Naive B cell (primary cell): ENCODE measurements around the gene INSYN2B. TPM values are rescaled to one million over a fixed set of nuclear protein-coding genes. Genes with fewer than 3 reads are reported as not detected.

Source experiments
- ATAC-seq, 2 donors: fragments of 150-1000 bp; cut with Tn5 transposase; 2 replicates each; pipeline ENCODE4 v1.10.0; 2021; ENCODE audit warnings: low read depth in 2 of 2, mild to moderate bottlenecking in 2 of 2, moderate library complexity in 2 of 2
- DNase-seq: peaks from one replicate; pipeline ENCODE4 v3.0.0; 2022
- H3K27ac Mint-ChIP-seq, 6 donors: one replicate each; pipeline ENCODE4 v1.8.0; 2020 to 2022; ENCODE audit warnings: mild to moderate bottlenecking in 6 of 6, mixed read lengths in 6 of 6, moderate library complexity in 5 of 6, inconsistent platforms in 2 of 6
- H3K27me3 Mint-ChIP-seq, 3 donors: one replicate each; pipeline ENCODE4 v1.8.0; 2021 to 2022; ENCODE audit warnings: mixed read lengths in 3 of 3, mild to moderate bottlenecking in 1 of 3
- H3K36me3 Mint-ChIP-seq, 2 donors: one replicate each; pipeline ENCODE4 v1.8.0; 2020 to 2022; ENCODE audit warnings: mixed read lengths in 2 of 2, inconsistent platforms in 1 of 2, mild to moderate bottlenecking in 1 of 2
- H3K4me1 Mint-ChIP-seq, 3 donors: one replicate each; pipeline ENCODE4 v1.8.0; 2020 to 2022; ENCODE audit warnings: mixed read lengths in 3 of 3, inconsistent platforms in 1 of 3, mild to moderate bottlenecking in 1 of 3, moderate library complexity in 1 of 3
- H3K4me3 Mint-ChIP-seq, 8 donors: one replicate each; pipeline ENCODE4 v1.8.0; 2020 to 2022; ENCODE audit warnings: mild to moderate bottlenecking in 8 of 8, mixed read lengths in 8 of 8, moderate library complexity in 8 of 8, inconsistent platforms in 2 of 8
- H3K9me3 Mint-ChIP-seq, 7 donors: one replicate each; pipeline ENCODE4 v1.8.0; 2020 to 2022; ENCODE audit warnings: mixed read lengths in 7 of 7, mild to moderate bottlenecking in 5 of 7, inconsistent platforms in 2 of 7, moderate library complexity in 1 of 7
- polyA plus RNA-seq, 6 donors: library from polyadenylated mRNA; unstranded; fragments of 300-500 nt; fragmentation: Illumina TruSeq; gene quantifications; one replicate each; pipeline ENCODE4 v1.2.3, GENCODE V29; 2021; ENCODE audit warnings: low read depth in 6 of 6

INSYN2B gene
- polyA plus RNA-seq, 6 donors from 2014 or later: 0.32 to 0.77 (median 0.37) TPM; not detected in 3

DNA sequence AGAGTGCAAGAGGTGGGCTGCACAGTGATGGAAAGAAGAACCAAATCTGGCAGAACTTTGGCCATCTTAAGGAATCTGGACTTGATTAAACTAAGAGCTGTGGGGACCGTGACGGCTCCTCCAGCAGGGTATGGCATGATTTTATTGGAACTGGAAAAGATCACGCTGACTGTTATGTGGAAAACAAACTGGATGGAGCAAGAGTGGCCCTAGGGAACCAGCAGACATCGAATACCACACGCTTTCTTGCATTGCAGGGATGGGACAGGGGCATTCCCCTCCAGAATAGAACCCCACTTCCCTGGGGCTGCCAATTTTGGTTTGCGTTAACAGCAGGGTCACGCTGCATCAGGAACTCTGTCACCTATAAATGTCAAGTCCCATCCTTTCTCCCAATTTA is 38.8 kb downstream of the INSYN2B start:
- Mint-ChIP-seq H3K9me3 (no peaks in the 10 kb centered on the region), H3K4me3 (no peak overlapping the region), H3K36me3 (peaks cover 7 to 21% of the 10 kb centered on the region in 2 donors), H3K27me3 (no peaks in the 10 kb centered on the region), H3K27ac (peak overlapping the region in 1 of 6 donors; percentile 82), H3K4me1 (peaks cover 13 to 26% (median 18%) of the 10 kb centered on the region in 3 donors)
- no peak for ATAC-seq
- no peak for DNase-seq

DNA sequence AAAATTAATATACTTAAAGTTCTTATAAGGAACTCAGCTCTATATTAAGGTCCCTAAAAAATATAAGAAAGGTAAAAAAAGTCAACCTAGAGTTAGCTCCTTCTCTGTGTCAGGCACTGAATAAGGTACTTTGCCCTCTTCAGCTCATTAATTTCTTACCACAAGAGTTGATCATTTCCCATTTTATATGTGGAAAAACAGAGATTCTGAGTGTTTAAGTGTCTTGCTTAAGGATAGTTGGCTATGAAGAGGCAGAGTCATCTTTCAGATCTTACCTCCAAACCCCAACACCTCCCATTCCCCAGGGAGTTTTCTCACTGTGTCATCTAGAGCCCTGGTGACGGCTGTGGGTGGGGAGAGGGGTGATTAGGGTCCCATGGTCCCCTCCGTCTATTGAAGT is 40.6 kb downstream of the INSYN2B start:
- H3K27me3 Mint-ChIP-seq: no peaks in the 10 kb centered on the region
- H3K27ac Mint-ChIP-seq: no peak overlapping the region
- no peaks in the 10 kb centered on the region for H3K9me3 Mint-ChIP-seq
- H3K36me3 Mint-ChIP-seq: peaks cover 7 to 21% of the 10 kb centered on the region in 2 donors
- no peak overlapping the region for H3K4me3 Mint-ChIP-seq
- H3K4me1 Mint-ChIP-seq: peaks cover 19 to 29% (median 28%) of the 10 kb centered on the region in 3 donors
- no peak for DNase-seq
- no peak for ATAC-seq

DNA sequence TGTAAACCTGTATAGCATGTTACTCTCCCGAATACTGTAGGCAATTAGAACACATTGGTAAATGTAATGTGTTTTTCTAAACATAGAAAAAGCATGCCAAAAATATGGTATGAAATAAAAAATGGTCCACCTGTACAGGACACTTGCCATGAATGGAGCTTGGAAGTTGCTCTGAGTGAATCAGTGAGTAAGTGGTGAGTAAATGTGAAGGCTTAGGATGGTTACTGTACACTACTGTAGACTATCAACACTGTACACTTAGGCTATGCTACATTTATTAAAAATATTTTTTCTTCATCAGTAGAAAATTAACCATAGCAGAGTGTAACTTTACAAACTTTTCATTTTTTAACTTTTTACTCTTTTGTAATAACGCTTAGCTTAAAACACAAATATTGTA is 41.9 kb downstream of the INSYN2B start:
- H3K27me3 Mint-ChIP-seq: no peaks in the 10 kb centered on the region
- H3K4me1 Mint-ChIP-seq: peaks cover 23 to 36% (median 24%) of the 10 kb centered on the region in 3 donors
- H3K9me3 Mint-ChIP-seq: no peaks in the 10 kb centered on the region
- DNase-seq (no peak), ATAC-seq (no peak)
- H3K36me3 Mint-ChIP-seq: peaks cover 7 to 21% of the 10 kb centered on the region in 2 donors
- peak overlapping the region in 1 of 6 donors; percentile 29 for H3K27ac Mint-ChIP-seq
- H3K4me3 Mint-ChIP-seq: no peak overlapping the region

DNA sequence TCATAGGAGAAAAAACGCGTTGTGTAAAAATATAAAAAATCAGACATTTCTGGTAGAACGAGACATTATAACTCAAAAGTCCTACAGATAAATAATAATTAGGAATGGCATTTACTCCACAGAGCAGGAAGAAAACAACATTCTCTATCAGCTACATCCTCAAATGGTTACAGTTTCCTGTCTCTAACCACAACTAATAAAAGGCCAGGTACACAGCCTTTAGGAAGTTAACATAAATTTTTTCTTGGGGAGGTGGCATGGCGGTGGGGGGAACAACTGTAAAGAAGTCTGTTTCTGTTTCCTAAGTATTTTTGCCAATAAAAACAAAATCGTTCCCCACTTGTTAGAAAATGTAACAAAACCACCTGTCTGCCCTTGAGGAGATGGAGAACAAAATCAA is 44.5 kb downstream of the INSYN2B start:
- Mint-ChIP-seq H3K9me3 (no peaks in the 10 kb centered on the region), H3K4me3 (peak overlapping the region in 3 of 8 donors; percentile 0 to 22 (median 13)), H3K4me1 (peaks cover 33 to 52% (median 36%) of the 10 kb centered on the region in 3 donors), H3K27me3 (no peaks in the 10 kb centered on the region), H3K27ac (peak overlapping the region in 4 of 6 donors; percentile 11 to 92 (median 70)), H3K36me3 (peaks cover 15 to 22% of the 10 kb centered on the region in 2 donors)
- DNase-seq (no peak), ATAC-seq (no peak)

DNA sequence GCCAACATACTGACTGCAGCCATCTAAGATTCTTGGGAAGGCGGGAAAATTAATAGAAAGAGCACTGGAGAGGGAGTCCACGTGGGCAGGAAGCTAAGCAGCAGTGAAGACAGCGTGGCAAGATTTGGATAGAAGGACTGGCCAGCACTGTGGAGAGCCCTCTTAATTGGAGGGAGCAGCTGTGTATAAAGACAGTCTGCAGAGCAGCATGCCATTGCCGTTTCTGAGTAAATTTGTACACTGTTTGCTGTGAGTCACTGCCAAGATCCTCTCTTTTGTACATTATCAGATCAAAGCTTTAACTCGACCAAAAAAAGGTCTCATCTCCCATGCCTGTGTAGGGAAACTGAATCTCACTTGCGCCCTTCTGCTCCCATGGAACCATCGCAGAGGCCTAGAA is 45.3 kb downstream of the INSYN2B start:
- Mint-ChIP-seq H3K27me3 (no peaks in the 10 kb centered on the region), H3K9me3 (no peaks in the 10 kb centered on the region), H3K4me1 (peaks cover 33 to 53% (median 43%) of the 10 kb centered on the region in 3 donors), H3K4me3 (no peak overlapping the region), H3K27ac (peak overlapping the region in 5 of 6 donors; percentile 17 to 92 (median 75)), H3K36me3 (peaks cover 15 to 26% of the 10 kb centered on the region in 2 donors)
- DNase-seq (no peak), ATAC-seq (no peak)

DNA sequence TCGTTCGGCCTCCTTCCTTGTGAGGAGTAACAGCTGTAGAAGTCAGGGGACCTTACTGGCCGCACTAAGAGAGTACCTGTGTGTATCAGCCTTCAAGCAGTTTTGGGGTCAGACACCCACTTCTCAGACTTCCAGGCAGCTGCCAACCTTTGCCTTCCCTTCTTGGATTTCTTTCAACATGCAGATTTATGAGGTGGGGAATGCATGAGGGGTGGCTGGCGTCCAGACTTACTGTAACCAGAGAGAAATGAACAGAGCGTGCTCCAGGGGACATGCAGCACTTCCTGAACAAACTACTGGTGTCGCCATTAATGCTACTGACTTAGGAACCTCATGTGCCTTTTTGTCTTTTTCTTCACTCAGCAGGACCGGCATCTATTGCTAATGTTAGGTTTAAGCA is 46.7 kb downstream of the INSYN2B start:
- H3K4me3 Mint-ChIP-seq: no peak overlapping the region
- peaks cover 33 to 53% (median 43%) of the 10 kb centered on the region in 3 donors for H3K4me1 Mint-ChIP-seq
- DNase-seq (no peak), ATAC-seq (no peak)
- H3K27me3 Mint-ChIP-seq: no peaks in the 10 kb centered on the region
- peak overlapping the region in 2 of 6 donors; percentile 56 to 62 for H3K27ac Mint-ChIP-seq
- no peaks in the 10 kb centered on the region for H3K9me3 Mint-ChIP-seq
- H3K36me3 Mint-ChIP-seq: peaks cover 15 to 22% of the 10 kb centered on the region in 2 donors

DNA sequence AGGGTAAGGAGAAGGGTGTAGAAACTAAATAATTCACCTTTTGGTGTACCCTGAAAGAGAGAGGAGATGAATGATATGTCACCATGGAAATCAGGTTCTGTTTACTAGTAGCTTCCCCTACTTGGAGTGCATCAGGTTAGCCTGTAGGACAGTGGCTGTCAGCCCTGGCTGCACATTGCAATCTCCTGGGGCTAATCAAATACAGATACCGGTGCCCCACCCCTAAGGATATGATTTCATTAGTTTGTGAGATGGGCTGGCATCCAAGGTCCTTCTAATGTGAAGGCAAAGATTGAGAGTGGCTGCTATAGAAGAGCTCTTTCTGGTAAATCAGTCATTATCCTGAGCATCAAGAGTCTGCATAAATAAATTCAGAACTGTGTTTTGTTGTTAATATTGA is 47.2 kb downstream of the INSYN2B start:
- peaks cover 15 to 24% of the 10 kb centered on the region in 2 donors for H3K36me3 Mint-ChIP-seq
- H3K27me3 Mint-ChIP-seq: no peaks in the 10 kb centered on the region
- ATAC-seq (no peak), DNase-seq (no peak)
- H3K27ac Mint-ChIP-seq: peak overlapping the region in 5 of 6 donors; percentile 22 to 79 (median 39)
- H3K4me3 Mint-ChIP-seq: peak overlapping the region in 1 of 8 donors; percentile 23
- peaks cover 37 to 56% (median 47%) of the 10 kb centered on the region in 3 donors for H3K4me1 Mint-ChIP-seq
- H3K9me3 Mint-ChIP-seq: no peaks in the 10 kb centered on the region

DNA sequence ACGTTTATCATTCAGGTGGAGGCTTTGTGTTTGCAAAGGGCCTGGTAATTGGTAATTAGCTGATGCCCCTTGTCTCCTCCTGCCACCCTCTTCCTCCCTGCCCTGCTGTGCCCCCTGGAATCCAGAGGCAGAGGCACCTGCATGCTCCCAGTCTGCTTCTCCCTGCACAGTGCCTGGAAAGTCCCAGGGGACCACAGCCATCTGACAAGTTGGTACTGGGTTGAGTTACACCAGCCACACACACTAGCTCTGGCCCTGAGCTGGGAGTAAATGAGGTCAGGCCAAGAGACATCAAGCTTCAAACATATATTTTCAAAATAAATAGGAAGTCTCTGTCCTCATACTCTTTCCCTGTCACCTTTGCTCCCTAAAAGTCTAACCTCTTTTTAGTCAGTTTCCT is 56.3 kb downstream of the INSYN2B start:
- peaks cover 5 to 14% (median 9%) of the 10 kb centered on the region in 3 donors for H3K4me1 Mint-ChIP-seq
- peaks cover 0 to 2% (median 0%) of the 10 kb centered on the region in 7 donors for H3K9me3 Mint-ChIP-seq
- H3K36me3 Mint-ChIP-seq: peaks cover 0 to 18% of the 10 kb centered on the region in 2 donors
- ATAC-seq (no peak), DNase-seq (no peak)
- H3K27ac Mint-ChIP-seq: peak overlapping the region in 2 of 6 donors; percentile 12 to 23
- H3K4me3 Mint-ChIP-seq: no peak overlapping the region
- no peaks in the 10 kb centered on the region for H3K27me3 Mint-ChIP-seq

DNA sequence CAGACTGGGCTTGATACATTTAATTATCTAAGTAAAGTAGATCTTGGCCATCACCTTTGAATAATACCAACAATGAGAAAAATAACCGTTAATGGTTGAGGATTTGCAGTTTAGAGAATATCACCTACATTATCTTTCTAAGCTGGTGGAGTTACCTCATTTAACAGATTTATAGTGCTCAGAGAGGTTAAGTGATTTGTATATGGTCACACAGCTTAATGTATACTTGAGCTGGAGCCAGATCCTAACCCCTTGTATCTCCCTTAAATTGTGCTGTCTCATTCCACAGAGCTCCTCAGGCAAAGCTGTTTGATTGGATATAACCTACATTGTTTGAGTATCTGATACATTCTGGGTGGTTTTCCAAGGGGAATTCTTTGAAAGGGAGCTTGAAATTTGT is 57.8 kb downstream of the INSYN2B start:
- H3K9me3 Mint-ChIP-seq: peaks cover 0 to 2% (median 0%) of the 10 kb centered on the region in 7 donors

DNA sequence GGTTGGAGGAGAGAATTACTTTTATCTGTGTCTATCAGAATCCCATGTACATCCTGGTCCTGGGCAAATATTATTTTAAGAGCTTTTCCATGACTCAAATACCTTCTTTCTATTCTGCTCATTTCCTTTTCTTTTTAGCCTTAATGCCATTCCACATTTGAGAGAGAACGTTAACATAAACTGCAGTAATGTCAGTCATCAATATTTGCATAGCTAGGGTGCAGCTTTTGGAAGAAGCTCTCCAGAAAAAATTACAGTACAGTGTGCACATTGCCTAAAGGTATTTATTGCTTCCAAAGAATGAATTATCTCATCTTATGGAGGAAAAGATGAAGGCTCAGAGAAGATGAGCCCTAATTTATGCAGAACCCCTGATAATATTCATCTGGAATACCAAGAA is 58.3 kb downstream of the INSYN2B start:
- no peak for ATAC-seq
- no peak for DNase-seq

More for the DNA sequence above, 57.8 kb downstream of the INSYN2B start:
- H3K4me1 Mint-ChIP-seq: peaks cover 0 to 11% (median 8%) of the 10 kb centered on the region in 3 donors
- no peaks in the 10 kb centered on the region for H3K27me3 Mint-ChIP-seq
- ATAC-seq: no peak
- no peak overlapping the region for H3K4me3 Mint-ChIP-seq
- no peak overlapping the region for H3K27ac Mint-ChIP-seq
- no peak for DNase-seq
- peaks cover 0 to 14% of the 10 kb centered on the region in 2 donors for H3K36me3 Mint-ChIP-seq

DNA sequence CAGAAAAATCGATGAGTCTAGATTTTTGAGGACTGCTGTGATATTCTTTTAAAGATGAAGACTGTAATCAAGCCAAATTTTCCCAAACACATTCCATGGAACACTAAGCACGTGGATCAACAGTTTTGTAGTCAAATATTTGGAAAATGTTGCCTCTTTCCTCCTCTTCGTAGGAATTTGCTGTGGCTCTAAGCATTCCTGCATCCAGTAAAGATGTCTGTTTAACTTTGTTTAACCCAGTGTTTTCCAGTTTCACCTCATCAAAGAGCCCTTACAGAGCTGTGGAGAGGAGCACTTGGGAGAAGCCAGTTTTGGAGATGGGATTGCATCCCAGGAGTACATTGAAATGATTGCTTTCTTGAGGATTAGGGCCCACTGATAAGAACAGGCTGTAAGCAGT is 58.9 kb downstream of the INSYN2B start:
- H3K27ac Mint-ChIP-seq: peak overlapping the region in 1 of 6 donors; percentile 49
- peaks cover 0 to 8% of the 10 kb centered on the region in 2 donors for H3K36me3 Mint-ChIP-seq
- no peaks in the 10 kb centered on the region for H3K27me3 Mint-ChIP-seq

More for the DNA sequence above, 58.3 kb downstream of the INSYN2B start:
- Mint-ChIP-seq H3K36me3 (peaks cover 0 to 11% of the 10 kb centered on the region in 2 donors), H3K27me3 (no peaks in the 10 kb centered on the region), H3K4me1 (peaks cover 0 to 10% (median 7%) of the 10 kb centered on the region in 3 donors), H3K27ac (peak overlapping the region in 1 of 6 donors; percentile 49), H3K4me3 (no peak overlapping the region), H3K9me3 (no peaks in the 10 kb centered on the region)

DNA sequence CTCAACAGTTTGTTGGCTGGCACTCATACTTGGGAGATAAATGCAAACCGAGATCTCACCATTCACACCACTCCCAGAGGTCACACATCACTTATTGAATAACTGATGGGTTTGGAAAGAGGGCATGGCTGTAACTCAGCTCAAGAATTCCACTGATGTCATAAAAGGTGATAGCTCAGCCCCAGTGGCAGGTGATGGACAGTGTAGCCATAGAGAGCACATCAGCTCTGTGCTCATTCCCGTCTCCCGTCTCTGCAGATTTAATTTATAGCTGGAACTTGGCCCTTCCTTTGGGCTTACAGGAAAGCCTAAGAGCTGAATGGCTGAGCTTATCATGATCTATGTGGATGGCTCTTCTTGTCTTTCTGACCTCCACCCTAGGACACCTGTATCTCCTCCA is 59.8 kb downstream of the INSYN2B start:
- no peaks in the 10 kb centered on the region for H3K27me3 Mint-ChIP-seq
- H3K36me3 Mint-ChIP-seq: peaks cover 0 to 8% of the 10 kb centered on the region in 2 donors
- no peaks in the 10 kb centered on the region for H3K9me3 Mint-ChIP-seq
- DNase-seq (no peak), ATAC-seq (no peak)
- peaks cover 0 to 10% (median 4%) of the 10 kb centered on the region in 3 donors for H3K4me1 Mint-ChIP-seq
- H3K27ac Mint-ChIP-seq: peak overlapping the region in 2 of 6 donors; percentile 5 to 63
- H3K4me3 Mint-ChIP-seq: no peak overlapping the region

More for the DNA sequence above, 58.9 kb downstream of the INSYN2B start:
- Mint-ChIP-seq H3K4me3 (no peak overlapping the region), H3K4me1 (peaks cover 0 to 10% (median 6%) of the 10 kb centered on the region in 3 donors), H3K9me3 (no peaks in the 10 kb centered on the region)
- ATAC-seq: no peak
- no peak for DNase-seq

DNA sequence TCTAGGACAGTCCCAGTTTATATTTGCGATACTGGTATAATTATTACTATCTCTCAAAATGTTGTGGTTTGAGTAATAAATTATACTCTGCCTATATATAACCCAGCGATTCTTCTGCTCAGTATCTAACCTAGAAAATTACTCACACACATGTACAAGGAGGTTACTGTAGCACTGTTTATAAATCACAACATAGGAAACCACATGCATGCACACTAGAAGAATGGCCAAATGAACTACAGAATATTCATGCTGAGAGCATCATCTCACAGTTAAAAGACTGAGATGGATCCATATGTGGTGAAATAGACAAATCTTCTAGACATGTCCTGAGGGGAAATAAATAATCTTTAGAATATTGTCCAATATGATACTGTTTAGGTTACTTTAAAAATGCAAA is 62.1 kb downstream of the INSYN2B start:
- Mint-ChIP-seq H3K27ac (peak overlapping the region in 3 of 6 donors; percentile 28 to 91 (median 42)), H3K4me1 (peaks cover 2 to 15% (median 9%) of the 10 kb centered on the region in 3 donors), H3K9me3 (no peaks in the 10 kb centered on the region), H3K36me3 (peaks cover 8% of the 10 kb centered on the region in 2 donors), H3K27me3 (no peaks in the 10 kb centered on the region), H3K4me3 (no peak overlapping the region)
- no peak for ATAC-seq
- DNase-seq: no peak

DNA sequence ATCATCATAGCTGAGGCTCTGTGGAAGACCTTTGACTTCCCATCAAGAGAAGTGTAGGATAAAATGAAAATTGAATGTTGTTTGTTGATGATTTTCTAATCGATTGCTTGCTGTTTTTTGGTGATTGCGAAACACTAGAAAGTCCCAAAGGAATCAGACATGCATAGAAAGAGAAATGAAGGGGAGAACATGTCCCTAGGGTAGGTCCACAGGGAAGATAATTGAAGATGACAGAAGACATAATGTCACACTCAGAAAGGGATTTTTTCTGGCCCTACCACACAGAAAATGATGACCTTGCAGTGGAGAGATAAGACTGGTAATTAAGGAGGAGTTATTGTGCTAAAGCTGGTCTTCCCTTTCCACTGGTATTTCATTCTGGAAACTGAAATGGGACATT is 62.8 kb downstream of the INSYN2B start:
- Mint-ChIP-seq H3K9me3 (no peaks in the 10 kb centered on the region), H3K27ac (no peak overlapping the region), H3K4me1 (peaks cover 2 to 15% (median 9%) of the 10 kb centered on the region in 3 donors), H3K36me3 (peaks cover 8% of the 10 kb centered on the region in 2 donors), H3K4me3 (peak overlapping the region in 1 of 8 donors; percentile 43), H3K27me3 (no peaks in the 10 kb centered on the region)
- ATAC-seq (no peak), DNase-seq (no peak)
